SJCRH30 (cell line): Measurements from ENCODE around the gene AUNIP. TPM values are rescaled to one million over a fixed set of nuclear protein-coding genes. Genes with fewer than 3 reads are reported as not detected.

ENCODE experiments used
- DNase-seq, 2 experiments: peaks; one replicate each; pipeline ENCODE4 v3.0.0-alpha.2; 2015 to 2020
- H3K27ac ChIP-seq: fragments of 250-450 bp; sonication (Bioruptor Pico); 2 replicates; pipeline ENCODE4 v1.5.1; 2020; ENCODE audit warnings: mild to moderate bottlenecking, moderate library complexity
- H3K27me3 ChIP-seq: fragments of 250-450 bp; sonication (Bioruptor Pico); 2 replicates; pipeline ENCODE4 v1.5.1; 2020; ENCODE audit warnings: mild to moderate bottlenecking, moderate library complexity
- H3K36me3 ChIP-seq: fragments of 250-450 bp; sonication (Bioruptor Pico); 2 replicates; pipeline ENCODE4 v1.5.1; 2020; ENCODE audit warnings: mild to moderate bottlenecking, moderate library complexity
- H3K4me1 ChIP-seq: fragments of 250-450 bp; sonication (Bioruptor Pico); 2 replicates; pipeline ENCODE4 v1.5.1; 2020; ENCODE audit warnings: mild to moderate bottlenecking, moderate library complexity
- H3K4me3 ChIP-seq: fragments of 250-450 bp; sonication (Bioruptor Pico); 2 replicates; pipeline ENCODE4 v1.5.1; 2020; ENCODE audit warnings: mild to moderate bottlenecking, moderate library complexity
- H3K9me3 ChIP-seq: fragments of 250-450 bp; sonication (Bioruptor Pico); replicated peaks from 2 replicates; pipeline ENCODE4 v1.5.1; 2020; ENCODE audit warnings: mild to moderate bottlenecking, moderate library complexity
- total RNA-seq: library from RNA; depleted of rRNA; stranded (reverse); fragments of >200 nt; shearing (Covaris generic); gene quantifications from 2 replicates; pipeline ENCODE4 v1.2.3, GENCODE V29; 2014

The AUNIP gene
- total RNA-seq, 1 experiment from 2014 or later: 34.3 TPM

DNA sequence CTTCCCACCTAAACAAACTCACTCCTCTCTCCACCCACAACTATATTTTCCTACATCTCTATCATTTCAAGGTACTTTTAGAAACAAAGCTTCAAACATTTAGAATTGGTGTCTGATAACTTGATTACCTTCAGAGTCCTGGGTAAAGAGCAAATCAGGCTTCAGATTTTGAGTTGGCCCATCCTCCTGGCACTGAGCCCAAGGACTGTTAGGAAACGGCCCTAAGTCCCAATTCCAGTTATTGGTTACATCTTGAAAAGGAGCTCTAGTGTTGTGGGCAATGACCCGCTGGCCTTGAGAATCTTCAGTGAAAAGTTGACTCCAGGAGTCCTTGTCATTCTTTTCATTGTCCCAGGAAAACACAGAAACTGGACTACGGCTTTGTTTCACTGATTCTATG lies 24.4 kb downstream of the AUNIP start:
- Histone ChIP-seq H3K27ac (no peak overlapping the region), H3K36me3 (peaks cover 66% of the 10 kb centered on the region), H3K27me3 (no peaks in the 10 kb centered on the region), H3K4me1 (no peaks in the 10 kb centered on the region), H3K4me3 (no peak overlapping the region), H3K9me3 (peaks cover 3% of the 10 kb centered on the region; the same call in 1 of the 2 replicates)
- DNase-seq: no peak

DNA sequence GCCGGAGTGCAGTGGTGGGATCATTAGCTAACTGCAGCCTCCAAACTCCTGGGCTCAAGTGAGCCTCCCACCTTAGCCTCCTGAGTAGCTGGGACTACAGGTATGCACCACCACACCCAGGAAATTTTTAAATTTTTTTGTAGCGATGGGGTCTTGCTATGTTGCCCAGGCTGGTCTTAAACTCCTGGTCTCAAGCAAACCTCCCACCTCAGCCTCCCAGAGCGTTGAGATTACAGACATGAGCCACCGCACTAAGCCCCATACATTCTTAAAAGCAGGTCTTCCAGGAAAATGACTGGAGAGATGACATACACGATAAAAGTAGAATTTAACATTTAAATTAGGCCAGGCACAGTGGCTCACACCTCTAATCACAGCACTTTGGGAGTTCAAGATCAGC lies 26.1 kb downstream of the AUNIP start:
- peaks cover 76% of the 10 kb centered on the region for H3K36me3 ChIP-seq
- DNase-seq: no peak
- no peak overlapping the region for H3K4me3 ChIP-seq
- H3K27ac ChIP-seq: no peak overlapping the region
- H3K27me3 ChIP-seq: no peaks in the 10 kb centered on the region
- no peaks in the 10 kb centered on the region for H3K4me1 ChIP-seq
- no peaks in the 10 kb centered on the region for H3K9me3 ChIP-seq

DNA sequence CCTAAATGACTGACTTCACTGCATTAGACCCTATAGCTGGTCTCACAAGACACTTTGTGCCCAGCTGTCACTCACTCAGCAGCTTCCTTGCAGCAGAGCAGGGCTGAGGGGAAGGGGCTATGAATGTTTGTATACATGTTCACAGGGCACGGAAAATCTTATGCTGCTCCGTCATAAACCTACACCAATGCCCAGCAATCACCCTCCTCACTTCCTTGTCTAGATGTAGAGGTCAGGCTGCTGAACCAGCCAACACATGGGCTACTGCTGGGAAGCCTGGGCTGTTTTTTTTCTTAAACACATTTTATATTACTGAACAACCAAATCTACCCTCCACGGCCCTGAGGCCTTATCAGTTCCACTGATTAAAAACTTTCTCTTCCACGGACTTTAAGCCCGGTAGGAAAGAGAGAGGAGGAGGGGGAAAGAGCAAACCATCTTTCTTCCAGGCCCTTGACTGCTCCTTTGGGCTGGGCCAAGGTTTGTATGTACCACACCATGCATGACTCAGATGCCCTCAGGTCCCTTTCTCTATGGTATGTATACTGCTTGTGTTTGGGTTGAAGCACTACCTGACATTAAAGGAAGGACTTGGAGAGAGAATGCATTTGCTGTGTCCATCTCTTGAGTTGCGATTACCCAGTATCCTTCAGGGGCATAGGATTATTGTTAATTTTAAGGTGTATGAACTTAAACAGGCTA lies 26.8 kb downstream of the AUNIP start:
- Histone ChIP-seq H3K27ac (no peak overlapping the region), H3K4me3 (no peak overlapping the region), H3K27me3 (no peaks in the 10 kb centered on the region), H3K36me3 (peaks cover 82% of the 10 kb centered on the region), H3K9me3 (no peaks in the 10 kb centered on the region), H3K4me1 (no peaks in the 10 kb centered on the region)
- DNase-seq: no peak

DNA sequence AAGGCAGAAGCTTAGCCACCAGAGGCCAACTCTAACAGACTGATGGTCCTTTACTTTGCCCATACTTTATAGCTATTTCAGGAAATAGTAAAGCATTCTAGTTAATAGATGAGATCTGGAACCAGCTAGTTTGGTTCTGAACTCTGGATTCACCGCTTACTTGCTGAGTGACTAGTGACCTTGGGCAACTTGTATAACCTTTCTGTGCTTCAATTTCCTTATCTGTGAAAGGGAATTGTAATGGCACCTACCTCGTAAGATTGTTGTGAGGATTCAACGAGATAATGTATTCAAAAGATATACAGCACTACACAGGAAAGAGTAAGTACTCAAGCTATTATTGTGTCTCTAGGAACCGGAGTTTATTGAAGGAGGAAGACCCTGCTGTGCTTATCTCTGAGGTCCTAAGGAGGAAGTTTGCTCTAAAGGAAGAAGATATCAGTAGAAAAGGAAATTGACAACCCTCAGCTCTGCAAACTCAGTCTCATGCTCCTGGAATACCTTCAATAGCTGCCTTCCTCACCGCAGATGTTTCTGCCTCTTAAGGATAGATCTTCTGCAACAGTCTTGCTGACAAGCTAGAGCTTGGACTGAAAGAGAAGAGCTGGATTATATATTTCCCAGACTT lies 27.6 kb downstream of the AUNIP start:
- Histone ChIP-seq H3K4me1 (no peaks in the 10 kb centered on the region), H3K27ac (no peak overlapping the region), H3K9me3 (no peaks in the 10 kb centered on the region), H3K36me3 (peaks cover 87% of the 10 kb centered on the region), H3K27me3 (no peaks in the 10 kb centered on the region), H3K4me3 (no peak overlapping the region)
- no peak for DNase-seq

DNA sequence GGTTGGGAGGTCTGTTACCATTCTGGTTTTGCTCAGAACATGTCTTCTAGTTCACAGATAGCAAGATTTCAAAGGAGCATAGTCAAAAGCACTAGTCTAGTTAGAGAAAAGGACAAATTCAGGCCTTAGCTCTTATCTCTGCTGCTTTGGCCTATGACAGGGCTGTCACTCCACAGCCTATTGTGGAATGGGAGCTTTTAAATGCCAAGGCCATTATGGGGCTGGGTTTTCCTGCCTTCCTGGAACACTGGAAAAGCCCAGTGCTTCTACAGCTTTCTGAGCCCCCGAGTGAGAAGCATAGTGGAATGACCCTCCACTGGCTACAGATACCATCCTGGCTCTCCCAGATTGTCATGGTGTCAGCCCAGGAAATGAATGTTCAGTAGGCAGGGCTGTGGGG lies 30.2 kb downstream of the AUNIP start:
- H3K9me3 ChIP-seq: no peaks in the 10 kb centered on the region
- no peak for DNase-seq
- H3K27ac ChIP-seq: no peak overlapping the region
- H3K27me3 ChIP-seq: no peaks in the 10 kb centered on the region
- no peaks in the 10 kb centered on the region for H3K4me1 ChIP-seq
- no peak overlapping the region for H3K4me3 ChIP-seq
- H3K36me3 ChIP-seq: peaks cover 75% of the 10 kb centered on the region

DNA sequence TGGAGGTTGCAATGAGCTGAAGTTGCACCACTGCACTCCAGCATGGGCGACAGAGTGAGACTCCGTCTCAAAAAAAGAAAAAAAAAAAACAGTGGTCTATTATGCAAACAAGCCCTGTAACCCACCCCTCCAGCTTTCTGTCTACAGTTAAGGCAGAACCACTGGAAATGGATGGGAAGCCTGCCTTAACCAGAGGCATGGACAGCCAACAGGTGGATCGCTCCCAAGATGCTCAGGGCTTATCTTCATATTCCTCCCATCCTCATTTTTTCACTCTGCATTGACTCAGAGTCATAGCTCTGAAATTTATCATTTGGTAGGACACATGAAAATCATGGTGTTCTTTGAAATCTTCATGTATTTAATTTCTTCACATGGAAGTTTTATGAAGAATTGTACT lies 30.8 kb downstream of the AUNIP start:
- Histone ChIP-seq H3K4me3 (no peak overlapping the region), H3K9me3 (no peaks in the 10 kb centered on the region), H3K27ac (no peak overlapping the region), H3K27me3 (no peaks in the 10 kb centered on the region), H3K4me1 (no peaks in the 10 kb centered on the region), H3K36me3 (peaks cover 70% of the 10 kb centered on the region)
- no peak for DNase-seq

DNA sequence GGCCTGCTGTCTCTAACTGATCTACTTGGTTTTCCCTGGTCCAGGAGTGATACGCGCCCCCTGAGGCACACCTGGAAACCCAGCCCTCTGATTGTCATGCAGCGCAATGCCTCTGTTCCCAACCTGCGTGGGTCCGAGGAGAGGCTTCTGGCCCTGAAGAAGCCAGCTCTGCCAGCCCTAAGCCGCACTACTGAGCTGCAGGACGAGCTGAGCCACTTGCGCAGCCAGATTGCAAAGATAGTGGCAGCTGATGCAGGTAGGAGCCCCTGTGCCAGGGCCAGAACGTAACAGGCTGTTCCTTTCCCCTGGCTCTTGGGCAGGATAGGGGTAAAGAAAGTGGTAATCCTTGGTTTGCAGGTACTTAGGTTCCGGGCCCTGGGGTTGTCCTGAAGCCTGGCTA lies 32.7 kb downstream of the AUNIP start:
- no peaks in the 10 kb centered on the region for H3K9me3 ChIP-seq
- H3K4me1 ChIP-seq: no peaks in the 10 kb centered on the region
- no peak overlapping the region for H3K27ac ChIP-seq
- H3K27me3 ChIP-seq: no peaks in the 10 kb centered on the region
- peaks cover 51% of the 10 kb centered on the region for H3K36me3 ChIP-seq
- DNase-seq: no peak
- no peak overlapping the region for H3K4me3 ChIP-seq

DNA sequence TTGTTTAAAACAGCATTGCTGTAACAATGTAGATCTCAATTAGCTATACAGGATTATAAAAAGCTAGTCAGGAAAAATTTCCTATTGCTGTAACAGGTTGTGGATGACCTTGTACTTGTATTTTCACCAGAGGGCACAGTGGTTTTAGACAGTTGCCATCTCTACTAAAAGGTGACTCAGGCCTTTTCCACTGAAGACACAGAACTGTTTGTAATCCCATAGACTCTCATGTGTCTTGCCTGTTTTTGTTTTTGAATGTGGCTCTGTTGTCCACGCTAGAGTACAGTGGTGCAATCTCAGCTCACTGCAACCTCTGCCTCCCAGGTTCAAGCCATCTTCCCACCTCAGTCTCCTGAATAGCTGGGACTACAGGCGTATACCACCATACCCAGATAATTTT lies 33.7 kb downstream of the AUNIP start:
- Histone ChIP-seq H3K4me3 (no peak overlapping the region), H3K9me3 (no peaks in the 10 kb centered on the region), H3K27ac (no peak overlapping the region), H3K4me1 (no peaks in the 10 kb centered on the region), H3K27me3 (no peaks in the 10 kb centered on the region), H3K36me3 (peaks cover 42% of the 10 kb centered on the region)
- no peak for DNase-seq

DNA sequence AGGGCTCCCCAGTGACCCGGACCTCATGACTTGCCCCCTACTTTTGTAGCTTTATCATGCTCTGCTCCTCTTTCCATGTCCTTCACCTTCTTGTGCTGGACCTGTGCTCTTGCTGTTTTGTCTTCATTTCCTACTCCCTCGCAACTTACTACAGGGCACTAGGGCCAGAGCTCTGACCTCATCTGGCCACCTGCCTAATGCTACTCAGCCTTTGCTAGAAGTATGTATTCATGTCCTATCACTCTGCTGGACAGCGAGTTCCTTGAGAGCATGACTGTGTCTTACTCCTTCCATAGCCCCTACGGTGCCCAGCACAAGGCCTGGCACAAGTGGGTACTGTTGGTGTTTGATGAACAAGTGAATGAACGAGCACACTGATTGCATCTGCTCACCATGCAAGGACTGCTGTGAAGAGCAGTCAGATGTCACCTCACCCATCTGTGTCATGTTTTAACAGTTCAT lies 37.6 kb downstream of the AUNIP start:
- Histone ChIP-seq H3K27me3 (no peaks in the 10 kb centered on the region), H3K4me1 (peaks cover 9% of the 10 kb centered on the region), H3K9me3 (no peaks in the 10 kb centered on the region), H3K4me3 (no peak overlapping the region), H3K36me3 (peaks cover 8% of the 10 kb centered on the region), H3K27ac (no peak overlapping the region)
- DNase-seq: no peak

DNA sequence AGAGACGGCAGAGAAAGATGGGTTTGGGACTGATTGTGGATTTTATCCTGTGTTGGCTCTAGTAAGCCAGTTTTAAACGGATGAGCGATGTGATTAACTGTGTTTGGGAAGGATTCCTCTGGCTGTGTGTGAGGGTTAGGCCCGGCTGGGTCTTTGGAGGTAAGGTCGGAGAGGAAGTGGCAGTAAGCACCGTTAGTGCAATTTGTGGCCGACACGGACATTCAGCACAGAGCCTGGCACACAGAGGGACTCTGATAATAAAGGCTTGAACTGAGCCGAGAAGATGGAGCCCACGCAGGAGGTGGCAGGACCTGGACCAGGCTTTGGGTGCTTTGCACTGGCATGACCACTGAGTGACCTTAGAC lies 38.2 kb downstream of the AUNIP start:
- Histone ChIP-seq H3K27me3 (no peaks in the 10 kb centered on the region), H3K27ac (no peak overlapping the region), H3K4me1 (peaks cover 9% of the 10 kb centered on the region), H3K36me3 (peaks cover 6% of the 10 kb centered on the region; the same call in 1 of the 2 replicates), H3K4me3 (peak overlapping the region; percentile 80), H3K9me3 (no peaks in the 10 kb centered on the region)
- no peak for DNase-seq

DNA sequence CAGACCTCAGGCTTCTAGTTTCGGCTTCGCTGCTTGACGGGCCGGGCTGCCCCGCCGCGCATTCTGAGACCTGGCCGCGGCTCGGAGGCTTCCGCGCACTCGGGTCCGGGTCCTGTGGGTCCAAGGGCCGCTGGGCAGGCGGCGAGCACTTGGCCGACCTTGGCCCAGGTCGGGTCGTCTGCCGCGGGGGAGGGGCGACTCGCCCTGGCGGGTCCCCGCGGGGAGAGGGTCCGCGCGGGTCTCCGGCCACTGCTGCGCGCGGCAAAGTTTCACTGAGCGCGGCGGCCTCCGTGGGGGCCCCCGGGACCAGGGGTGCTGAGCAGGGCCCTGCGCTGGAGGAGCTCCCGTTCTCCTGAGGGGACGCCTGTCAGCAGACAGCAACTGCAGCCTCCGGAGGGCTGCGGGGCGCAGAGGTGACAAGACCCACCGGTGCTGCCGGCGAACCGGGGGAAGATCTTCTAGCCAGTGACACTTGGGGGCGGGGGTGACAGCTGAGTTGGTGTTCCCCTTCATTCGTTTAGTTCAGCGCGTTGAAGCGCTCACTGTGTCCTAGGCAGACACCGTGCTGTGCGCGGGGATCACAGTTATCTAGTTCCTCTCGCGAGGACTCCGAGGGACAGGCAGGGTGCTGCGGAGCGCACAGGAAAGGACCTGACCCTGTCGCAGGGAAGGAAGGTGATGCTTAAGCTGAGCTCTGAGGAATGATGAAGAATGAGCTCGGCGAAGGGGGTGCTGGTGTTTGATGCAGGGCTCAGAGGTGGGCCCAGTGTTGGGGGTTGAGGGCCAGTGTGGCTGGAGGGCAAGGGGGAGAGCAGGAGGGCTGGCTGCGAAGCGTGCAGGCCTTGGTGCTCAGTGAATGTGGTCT lies 38.8 kb downstream of the AUNIP start:
- Histone ChIP-seq H3K4me3 (peak overlapping the region; percentile 80), H3K27me3 (no peaks in the 10 kb centered on the region), H3K4me1 (peaks cover 9% of the 10 kb centered on the region), H3K27ac (peak overlapping the region; percentile 49), H3K9me3 (no peaks in the 10 kb centered on the region), H3K36me3 (peaks cover 7% of the 10 kb centered on the region; the same call in 1 of the 2 replicates)
- DNase-seq: peak; percentile 64 to 75

DNA sequence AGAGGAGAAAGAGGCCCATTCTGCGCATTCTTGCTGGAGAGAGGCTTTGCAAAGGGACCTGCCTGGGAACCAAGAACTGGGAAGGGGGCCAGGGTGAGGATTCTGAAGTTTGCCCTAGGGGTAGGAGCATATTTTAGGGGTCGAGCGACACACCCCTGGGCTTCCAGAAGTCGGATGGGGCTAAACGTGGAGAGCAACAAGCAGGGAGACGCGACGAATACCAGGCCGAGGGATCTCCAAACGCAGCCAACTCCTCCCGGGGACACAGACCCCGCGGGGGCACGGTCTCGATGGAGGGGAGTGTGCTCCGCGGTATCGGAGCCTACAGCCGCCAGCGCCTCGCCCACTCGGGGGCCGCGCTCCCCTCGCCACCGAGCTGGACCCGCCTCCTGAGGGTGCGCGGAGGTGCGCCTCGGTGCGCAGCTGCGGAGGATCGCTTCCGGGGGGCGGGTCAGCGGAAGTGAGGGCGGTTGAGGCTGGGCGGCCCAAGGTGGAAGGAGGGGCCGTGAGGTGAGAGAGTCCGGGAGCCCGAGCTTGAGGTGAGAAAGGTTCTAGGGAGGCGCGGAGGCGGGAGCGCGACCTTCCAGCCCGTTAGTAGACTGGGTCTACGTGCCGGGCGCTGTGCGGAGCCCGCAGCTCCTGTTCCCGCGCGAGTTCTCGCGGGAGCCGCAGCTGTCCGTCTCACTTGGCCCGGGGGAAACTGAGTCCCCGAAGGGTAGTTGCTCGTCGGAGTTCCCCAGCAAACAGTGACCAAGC lies 39.6 kb downstream of the AUNIP start, which contains the start of gene MTFR1L:
Gene MTFR1L (plus strand): TSS at position 464 of the 756 bp plus-strand sequence. CDS start 3,151 bp downstream, outside the sequence.
- Histone ChIP-seq H3K27ac (peak within 1 kb of the TSS; percentile 49), H3K4me1 (peaks cover 11% of the 10 kb centered on the region), H3K36me3 (peaks cover 2% of the 10 kb centered on the region; the same call in 1 of the 2 replicates), H3K4me3 (peak within 1 kb of the TSS; percentile 80), H3K27me3 (no peaks in the 10 kb centered on the region), H3K9me3 (no peaks in the 10 kb centered on the region)
- DNase-seq: peak; percentile 86 to 87

DNA sequence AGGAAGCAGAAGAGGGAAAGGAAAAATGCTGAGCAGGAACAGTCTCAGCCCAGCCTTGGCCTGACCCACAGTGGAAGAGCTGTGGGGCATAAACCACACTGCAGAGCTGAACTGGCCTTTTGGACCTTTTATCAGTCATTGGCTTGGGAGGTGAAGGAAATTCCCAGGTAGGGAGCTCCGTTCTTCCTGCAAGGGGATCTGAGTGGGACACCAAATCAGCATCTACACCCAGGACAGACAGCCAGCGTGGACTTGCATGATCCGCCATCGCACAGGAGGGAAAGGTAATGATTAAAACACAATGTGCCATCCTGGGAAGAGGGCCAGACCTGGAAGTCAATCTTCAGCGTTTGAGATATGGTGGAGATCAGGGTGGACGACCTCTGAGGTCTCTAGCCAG lies 40.7 kb downstream of the AUNIP start:
- Histone ChIP-seq H3K9me3 (no peaks in the 10 kb centered on the region), H3K36me3 (peaks cover 2% of the 10 kb centered on the region), H3K4me1 (peaks cover 16% of the 10 kb centered on the region), H3K27ac (no peak overlapping the region; the same call in 1 of the 2 replicates), H3K4me3 (peak overlapping the region; percentile 80), H3K27me3 (no peaks in the 10 kb centered on the region)
- DNase-seq: no peak

DNA sequence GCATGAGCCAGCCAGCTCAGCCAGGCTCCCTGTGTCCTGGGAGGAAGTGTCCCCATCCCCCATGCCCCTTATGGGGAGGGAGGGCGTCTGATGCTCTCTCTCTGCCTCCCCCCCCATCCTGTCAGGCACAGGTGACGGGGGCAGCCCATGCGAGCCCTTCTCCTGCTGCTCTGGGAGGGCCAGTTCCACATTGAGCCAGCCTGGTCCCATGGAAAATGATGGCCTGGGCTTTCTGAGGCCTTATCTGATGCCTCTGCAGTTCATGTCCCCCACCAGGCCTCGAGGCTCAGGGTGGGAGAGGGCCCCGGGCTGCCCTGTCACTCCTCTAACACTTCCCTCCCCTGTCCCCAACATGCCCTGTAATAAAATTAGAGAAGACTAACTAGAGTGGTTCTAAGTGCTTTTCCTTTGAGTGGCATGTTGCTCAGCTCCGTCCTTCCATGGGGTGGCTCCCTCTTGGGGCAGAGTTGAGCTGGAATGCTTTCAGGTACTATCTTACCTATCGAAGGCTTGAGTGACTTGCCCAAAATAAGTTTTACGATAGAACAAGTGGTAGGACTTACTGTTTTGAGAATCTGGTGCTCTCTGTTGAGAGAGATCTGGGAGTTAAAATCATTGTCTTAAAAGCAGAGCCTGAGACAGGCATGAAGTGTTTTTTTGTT lies 41.3 kb downstream of the AUNIP start:
- no peak for DNase-seq
- H3K4me3 ChIP-seq: no peak overlapping the region
- H3K27me3 ChIP-seq: no peaks in the 10 kb centered on the region
- H3K27ac ChIP-seq: no peak overlapping the region
- H3K4me1 ChIP-seq: peaks cover 16% of the 10 kb centered on the region
- peaks cover 2% of the 10 kb centered on the region for H3K36me3 ChIP-seq
- H3K9me3 ChIP-seq: no peaks in the 10 kb centered on the region
